ENCODE results near the gene TSPAN11.

TSPAN11 gene

GRCh38 chr12:31029916-31030562, 103.5 kb downstream of the TSPAN11 start:
- no peak for DNase-seq (ENCODE audit: low read depth)
- no peak for TF ChIP-seq CTCF (IDR thresholded peaks at IDR 0.05; ENCODE audit: control insufficient read depth, insufficient read depth, low read depth, low read length, missing control alignments)
- H3K4me3 ChIP-seq (ENCODE audit: control insufficient read depth, low read depth, low read length): no peak overlapping the region

- H3K4me3 ChIP-seq (ENCODE audit: control insufficient read depth, low read depth, low read length): no peak overlapping the region
- TF ChIP-seq CTCF (IDR thresholded peaks at IDR 0.05; ENCODE audit: control insufficient read depth, insufficient read depth, low read depth, low read length, missing control alignments): no peak
- no peak for DNase-seq (ENCODE audit: low read depth)
These were observed 105.4 kb downstream of the TSPAN11 start for GRCh38 chr12:31031951-31032335.

GRCh38 chr12:31033146-31033545, 106.6 kb downstream of the TSPAN11 start:
- DNase-seq (ENCODE audit: low read depth): no peak
- no peak overlapping the region for H3K4me3 ChIP-seq (ENCODE audit: control insufficient read depth, low read depth, low read length)
- no peak for TF ChIP-seq CTCF (IDR thresholded peaks at IDR 0.05; ENCODE audit: control insufficient read depth, insufficient read depth, low read depth, low read length, missing control alignments)

GRCh38 chr12:31033681-31034080, 107.1 kb downstream of the TSPAN11 start:
- no peak for TF ChIP-seq CTCF (IDR thresholded peaks at IDR 0.05; ENCODE audit: control insufficient read depth, insufficient read depth, low read depth, low read length, missing control alignments)
- H3K4me3 ChIP-seq (ENCODE audit: control insufficient read depth, low read depth, low read length): no peak overlapping the region
- DNase-seq (ENCODE audit: low read depth): no peak

- TF ChIP-seq CTCF (IDR thresholded peaks at IDR 0.05; ENCODE audit: control insufficient read depth, insufficient read depth, low read depth, low read length, missing control alignments): no peak
- no peak for DNase-seq (ENCODE audit: low read depth)
- no peak overlapping the region for H3K4me3 ChIP-seq (ENCODE audit: control insufficient read depth, low read depth, low read length)
These were observed 107.8 kb downstream of the TSPAN11 start for GRCh38 chr12:31034372-31034771.

GRCh38 chr12:31035226-31035625, 108.7 kb downstream of the TSPAN11 start:
- no peak overlapping the region for H3K4me3 ChIP-seq (ENCODE audit: control insufficient read depth, low read depth, low read length)
- DNase-seq (ENCODE audit: low read depth): no peak
- TF ChIP-seq CTCF (IDR thresholded peaks at IDR 0.05; ENCODE audit: control insufficient read depth, insufficient read depth, low read depth, low read length, missing control alignments): no peak

Measured in AG09309 (cell line).